Endothelial cell (in vitro differentiated cells): Measurements from ENCODE around the gene TRAPPC2L. TPM values are rescaled to one million over a fixed set of nuclear protein-coding genes. Genes with fewer than 3 reads are reported as not detected.
A peak's percentile ranks its signal among the peaks of the same experiment; 100 is the strongest.
"Not testable (repeated sequence)": the region's sequence is repeated elsewhere in the genome, so short reads cannot be mapped to it uniquely, and the experiment has no call there.

ENCODE experiments used
- DNase-seq: peaks from one replicate; pipeline ENCODE4 v3.0.0; 2021; ENCODE audit warnings: low spot score
- H3K27ac Mint-ChIP-seq: one replicate; pipeline ENCODE4 v1.8.0; 2021; ENCODE audit warnings: mixed read lengths, inconsistent platforms; ENCODE audit not compliant: unreplicated experiment
- H3K27me3 Mint-ChIP-seq: one replicate; pipeline ENCODE4 v1.8.0; 2021; ENCODE audit warnings: mild to moderate bottlenecking, moderate library complexity, mixed read lengths, inconsistent platforms; ENCODE audit not compliant: unreplicated experiment
- H3K36me3 Mint-ChIP-seq: one replicate; pipeline ENCODE4 v1.8.0; 2021; ENCODE audit warnings: mild to moderate bottlenecking, low read depth, mixed read lengths, inconsistent platforms; ENCODE audit not compliant: unreplicated experiment
- H3K4me1 Mint-ChIP-seq: one replicate; pipeline ENCODE4 v1.8.0; 2021; ENCODE audit warnings: mild to moderate bottlenecking, mixed read lengths, inconsistent platforms; ENCODE audit not compliant: unreplicated experiment
- H3K4me3 Mint-ChIP-seq: one replicate; pipeline ENCODE4 v1.8.0; 2021; ENCODE audit warnings: mild to moderate bottlenecking, mixed read lengths, inconsistent platforms; ENCODE audit not compliant: unreplicated experiment
- H3K9me3 Mint-ChIP-seq: one replicate; pipeline ENCODE4 v1.8.0; 2021; ENCODE audit warnings: mixed read lengths, inconsistent platforms; ENCODE audit not compliant: unreplicated experiment
- total RNA-seq: library from RNA; stranded (reverse); fragmentation: NEBNext Ultra II Directional; extraction: Animal tissue kit (Norgen Biotek cat#: 25700); gene quantifications from one replicate; pipeline ENCODE4 v1.2.1, GENCODE V29; 2021; ENCODE audit not compliant: unreplicated experiment
- TF ChIP-seq, protein P1 (sequence below): fragments of 200-600 bp; sonication (generic); IDR thresholded peaks from one replicate; pipeline ENCODE4 v1.5.0; 2021; ENCODE audit warnings: antibody characterized with exemption; ENCODE audit not compliant: unreplicated experiment

Gene TRAPPC2L
- total RNA-seq, 1 donor from 2014 or later, result 65.3 TPM

DNA sequence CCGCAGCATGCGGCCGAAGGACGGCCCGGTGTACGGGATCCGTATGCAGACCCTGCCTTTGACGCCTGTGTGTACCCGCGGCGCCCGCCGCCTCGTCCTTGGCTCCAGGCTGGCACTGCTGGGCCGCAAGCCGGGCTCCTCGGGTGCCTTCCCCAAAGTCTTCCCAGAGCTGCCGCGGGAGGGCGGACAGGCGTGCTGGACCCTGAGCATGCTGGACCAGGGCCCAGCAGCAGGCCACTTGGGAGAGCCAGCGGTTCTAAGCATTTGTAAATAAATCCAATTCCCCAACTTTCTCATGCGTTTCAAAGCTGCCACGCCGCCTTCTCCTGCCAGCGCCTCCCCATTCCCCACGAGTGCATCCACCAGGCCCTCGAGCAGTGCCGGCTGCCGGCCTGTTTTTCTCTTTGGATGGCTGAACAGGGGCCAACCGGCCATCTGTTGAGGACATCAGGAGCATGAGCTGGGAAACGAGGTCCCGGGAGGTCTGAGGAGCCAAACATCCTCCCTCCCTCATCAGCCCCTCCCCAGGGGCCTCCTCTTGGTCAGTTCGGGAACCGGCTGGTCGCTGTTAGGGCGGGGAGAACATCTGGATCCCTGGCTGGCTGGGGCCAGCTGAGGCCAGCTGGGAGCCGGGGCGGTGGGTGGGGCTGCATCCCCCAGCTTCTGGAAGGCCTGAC, 30.1 kb downstream of the TRAPPC2L start:
- Mint-ChIP-seq H3K36me3 (no peaks in the 10 kb centered on the region), H3K4me1 (no peaks in the 10 kb centered on the region), H3K9me3 (no peaks in the 10 kb centered on the region), H3K27me3 (peaks cover 14% of the 10 kb centered on the region), H3K27ac (no peak overlapping the region), H3K4me3 (no peak overlapping the region)
- DNase-seq, result no peak
- TF ChIP-seq, protein P1, sequence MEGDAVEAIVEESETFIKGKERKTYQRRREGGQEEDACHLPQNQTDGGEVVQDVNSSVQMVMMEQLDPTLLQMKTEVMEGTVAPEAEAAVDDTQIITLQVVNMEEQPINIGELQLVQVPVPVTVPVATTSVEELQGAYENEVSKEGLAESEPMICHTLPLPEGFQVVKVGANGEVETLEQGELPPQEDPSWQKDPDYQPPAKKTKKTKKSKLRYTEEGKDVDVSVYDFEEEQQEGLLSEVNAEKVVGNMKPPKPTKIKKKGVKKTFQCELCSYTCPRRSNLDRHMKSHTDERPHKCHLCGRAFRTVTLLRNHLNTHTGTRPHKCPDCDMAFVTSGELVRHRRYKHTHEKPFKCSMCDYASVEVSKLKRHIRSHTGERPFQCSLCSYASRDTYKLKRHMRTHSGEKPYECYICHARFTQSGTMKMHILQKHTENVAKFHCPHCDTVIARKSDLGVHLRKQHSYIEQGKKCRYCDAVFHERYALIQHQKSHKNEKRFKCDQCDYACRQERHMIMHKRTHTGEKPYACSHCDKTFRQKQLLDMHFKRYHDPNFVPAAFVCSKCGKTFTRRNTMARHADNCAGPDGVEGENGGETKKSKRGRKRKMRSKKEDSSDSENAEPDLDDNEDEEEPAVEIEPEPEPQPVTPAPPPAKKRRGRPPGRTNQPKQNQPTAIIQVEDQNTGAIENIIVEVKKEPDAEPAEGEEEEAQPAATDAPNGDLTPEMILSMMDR, result no peak

DNA sequence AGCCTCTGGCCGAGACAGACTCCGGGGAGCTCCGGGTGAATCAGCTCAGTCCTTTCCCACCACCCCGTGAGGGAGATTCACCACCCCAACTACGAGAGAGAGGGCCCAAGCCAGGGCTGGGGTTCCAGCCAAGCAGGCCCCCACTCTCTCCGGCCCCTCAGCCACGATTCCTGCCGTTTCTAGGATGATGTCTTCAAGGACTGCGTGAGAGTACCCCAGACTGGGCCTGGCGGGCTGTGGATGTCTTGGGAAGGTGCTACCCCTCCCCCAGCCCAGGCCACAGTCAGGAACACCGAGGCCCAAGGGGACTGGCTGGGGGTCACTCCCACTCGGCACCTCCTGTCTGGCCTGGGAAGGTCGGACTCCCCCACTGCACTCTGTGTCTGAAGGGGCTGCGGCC, 31.1 kb downstream of the TRAPPC2L start:
- Mint-ChIP-seq H3K4me3 (no peak overlapping the region), H3K27me3 (peaks cover 14% of the 10 kb centered on the region), H3K27ac (no peak overlapping the region), H3K36me3 (no peaks in the 10 kb centered on the region), H3K9me3 (no peaks in the 10 kb centered on the region), H3K4me1 (no peaks in the 10 kb centered on the region)
- peak; percentile 19 for DNase-seq
- TF ChIP-seq, protein P1, result no peak

DNA sequence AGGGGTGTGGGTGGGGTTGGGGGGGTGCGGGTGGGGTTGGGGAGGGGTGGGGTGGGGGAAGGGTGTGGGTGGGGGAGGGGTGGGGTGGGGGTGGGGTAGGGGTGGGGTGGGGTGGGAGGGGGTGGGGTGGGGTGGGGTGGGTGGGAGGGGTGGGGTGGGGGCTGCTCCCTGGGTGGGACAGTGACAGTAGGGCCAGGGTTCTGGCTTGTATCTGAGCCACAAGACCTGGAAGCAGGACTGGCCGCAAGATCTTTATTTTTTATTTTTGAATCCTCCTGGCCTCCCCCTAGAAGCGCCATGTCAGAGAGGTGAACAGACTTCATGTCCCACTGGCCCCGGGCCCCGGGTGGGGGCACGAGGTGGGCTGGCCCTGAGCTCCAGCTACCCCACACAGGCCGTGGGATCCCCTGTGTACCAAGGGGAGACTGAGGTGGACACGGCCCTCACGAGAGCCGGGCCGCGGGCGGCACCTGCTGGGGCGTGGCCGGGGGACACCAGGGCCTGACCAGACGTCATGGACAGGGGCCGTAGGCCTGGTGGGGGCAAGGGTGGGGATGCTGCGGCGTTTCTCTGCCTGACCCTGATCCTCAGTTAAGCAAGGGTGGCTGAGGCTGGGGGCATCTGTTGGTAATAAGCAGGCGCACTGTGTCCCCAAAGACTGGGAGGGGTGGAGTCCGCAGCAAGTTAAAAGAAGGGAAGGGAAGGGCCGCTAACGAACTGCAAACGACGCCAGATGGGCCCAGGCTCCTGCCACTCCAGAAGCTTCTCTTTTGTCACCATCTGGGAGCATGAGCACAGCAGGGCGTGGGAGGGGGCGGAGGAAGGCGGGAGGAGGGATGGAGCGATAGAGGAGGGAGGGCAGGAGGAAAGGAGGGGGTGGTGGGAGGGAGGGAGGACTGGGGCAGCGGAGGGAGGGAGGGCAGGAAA, 31.8 kb downstream of the TRAPPC2L start:
- peaks cover 14% of the 10 kb centered on the region for H3K27me3 Mint-ChIP-seq
- TF ChIP-seq, protein P1, result no peak
- H3K36me3 Mint-ChIP-seq, result no peaks in the 10 kb centered on the region
- no peak overlapping the region for H3K27ac Mint-ChIP-seq
- DNase-seq, result no peak
- H3K9me3 Mint-ChIP-seq, result no peaks in the 10 kb centered on the region
- no peaks in the 10 kb centered on the region for H3K4me1 Mint-ChIP-seq
- no peak overlapping the region for H3K4me3 Mint-ChIP-seq

DNA sequence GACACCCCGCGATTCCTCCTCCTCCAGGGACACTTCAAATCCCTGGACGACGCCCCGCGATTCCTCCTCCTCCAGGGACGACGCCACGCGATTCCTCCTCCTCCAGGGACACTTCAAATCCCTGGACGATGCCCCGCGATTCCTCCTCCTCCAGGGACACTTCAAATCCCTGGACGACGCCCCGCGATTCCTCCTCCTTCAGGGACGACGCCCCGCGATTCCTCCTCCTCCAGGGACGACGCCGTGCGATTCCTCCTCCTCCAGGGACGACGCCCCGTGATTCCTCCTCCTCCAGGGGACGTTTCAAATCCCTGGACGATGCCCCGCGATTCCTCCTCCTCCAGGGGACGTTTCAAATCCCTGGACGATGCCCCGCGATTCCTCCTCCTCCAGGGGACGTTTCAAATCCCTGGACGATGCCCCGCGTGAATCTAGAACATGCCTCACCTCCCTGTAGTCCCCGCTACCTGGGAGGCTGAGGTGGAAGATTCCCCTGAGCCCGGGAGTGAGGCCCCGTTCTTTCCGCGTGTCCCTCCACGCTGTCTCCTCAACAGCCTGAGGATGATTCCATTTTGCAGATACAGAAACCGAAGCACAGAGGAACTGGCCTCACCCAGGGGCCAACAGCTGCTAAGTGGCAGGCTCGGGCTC, 32.9 kb downstream of the TRAPPC2L start:
- DNase-seq, H3K4me1 Mint-ChIP-seq, H3K4me3 Mint-ChIP-seq, H3K9me3 Mint-ChIP-seq, H3K27ac Mint-ChIP-seq, H3K36me3 Mint-ChIP-seq: not testable (repeated sequence)
- H3K27me3 Mint-ChIP-seq, result peaks cover 14% of the 10 kb centered on the region

DNA sequence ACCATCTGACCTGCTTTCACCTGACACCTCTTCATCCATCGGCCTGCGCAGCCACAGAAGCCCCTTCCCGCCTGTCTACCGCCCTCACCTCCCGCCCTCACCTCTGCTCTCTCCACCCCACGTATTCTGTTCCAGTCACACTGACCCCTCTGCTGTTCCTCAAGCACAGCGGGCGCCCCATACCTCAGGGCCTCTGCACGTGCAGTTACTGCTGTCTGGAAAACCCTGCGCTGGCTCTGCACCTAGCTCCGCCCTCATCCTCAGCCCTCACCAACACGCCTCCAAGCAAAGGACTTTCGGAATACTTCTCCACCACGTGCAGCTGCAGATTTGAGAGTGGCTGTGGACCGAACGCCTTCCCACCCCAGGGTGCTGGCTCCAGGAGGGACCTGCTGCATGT, 34.2 kb downstream of the TRAPPC2L start:
- Mint-ChIP-seq H3K4me1 (no peaks in the 10 kb centered on the region), H3K4me3 (no peak overlapping the region), H3K36me3 (no peaks in the 10 kb centered on the region), H3K27me3 (peaks cover 15% of the 10 kb centered on the region), H3K27ac (no peak overlapping the region), H3K9me3 (no peaks in the 10 kb centered on the region)
- DNase-seq, result no peak
- TF ChIP-seq, protein P1, result no peak
